ENCODE measurements around the gene SYT5.

GRCh38 chr19:55226788-55227187, 46.7 kb upstream of the SYT5 start:
- no peak for TF ChIP-seq POLR2AphosphoS5 (IDR thresholded peaks at IDR 0.05)
- TF ChIP-seq CTCF (IDR thresholded peaks at IDR 0.05) = no peak
- TF ChIP-seq EP300 (IDR thresholded peaks at IDR 0.05; ENCODE audit: low read depth) = no peak

All from transverse colon (tissue), 4 donors.